Stimulated activated CD8-positive, alpha-beta memory T cell treated with anti-CD3 and anti-CD28 coated beads, Interleukin-7, amount 100 ng/mL, for 4 hours (primary cell): Measurements from ENCODE around the gene SLC3A2.
"Not testable (repeated sequence)": the region's sequence is repeated elsewhere in the genome, so short reads cannot be mapped to it uniquely, and the experiment has no call there.

ENCODE experiments used
- DNase-seq, 2 donors: peaks; one replicate each; pipeline ENCODE4 v3.0.0-alpha.2; 2020; ENCODE audit warnings: low read depth in 2 of 2

Gene SLC3A2

DNA sequence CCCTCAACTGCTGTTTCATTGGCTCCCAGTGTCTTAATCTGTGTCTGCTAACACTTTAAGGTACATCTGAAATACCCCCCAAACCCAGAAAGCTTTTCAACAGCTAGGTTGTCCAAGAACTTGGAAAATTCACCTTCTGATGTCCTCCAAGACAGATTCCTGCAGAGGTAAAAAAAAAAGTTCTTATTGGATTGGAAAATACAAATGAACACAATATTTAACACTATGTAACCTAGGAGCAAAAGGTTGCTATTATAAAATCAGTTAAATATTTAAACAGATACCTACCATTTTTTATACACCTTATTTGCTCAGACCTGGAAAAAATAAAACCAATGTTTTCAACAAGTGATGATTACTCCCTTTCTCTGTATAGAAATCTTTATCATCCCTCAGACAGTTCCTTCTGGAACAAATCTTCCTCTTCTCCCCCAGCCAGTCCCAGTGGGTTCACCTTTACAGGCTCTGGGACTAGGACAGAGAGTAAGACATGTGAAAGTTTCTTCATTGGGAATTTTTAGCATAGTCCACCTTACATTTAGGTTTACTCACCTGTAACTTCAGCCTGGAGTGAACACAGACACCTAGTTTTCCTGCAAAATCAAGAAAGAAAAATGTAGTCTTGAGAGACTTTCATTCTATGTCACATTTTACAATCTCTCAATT lies 28.0 kb upstream of the SLC3A2 start:
- DNase-seq: no peak

DNA sequence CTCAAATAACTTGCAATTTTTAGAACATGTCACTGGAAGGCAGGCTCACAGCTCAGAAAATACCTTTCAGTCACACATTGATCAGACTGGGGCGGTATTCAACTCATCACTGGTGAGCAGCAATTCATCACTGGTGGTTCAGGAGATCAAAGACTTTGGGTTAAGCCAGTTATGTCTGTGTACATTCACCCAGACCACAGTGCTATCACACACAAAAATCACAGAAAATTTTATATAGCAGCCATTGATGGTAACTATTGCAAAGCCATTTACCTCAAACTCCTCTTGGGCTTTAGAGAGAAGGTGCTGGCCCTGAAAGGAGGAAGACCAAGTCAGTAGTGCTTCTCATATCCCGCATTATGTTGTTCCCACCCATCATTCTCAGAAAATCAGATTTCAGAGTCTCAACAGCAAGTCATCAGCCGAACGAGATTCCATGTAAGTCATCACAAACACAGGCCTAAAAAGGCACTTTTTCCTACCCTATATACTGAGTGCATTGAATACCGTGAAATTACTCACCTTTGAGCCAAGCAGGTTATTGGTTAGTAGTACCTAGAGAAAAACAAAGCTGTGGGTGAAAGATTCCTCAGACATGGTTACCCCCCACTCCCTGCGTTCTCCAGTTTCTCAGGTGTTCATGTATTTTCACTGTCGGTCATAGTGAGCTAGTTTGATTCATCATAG lies 27.3 kb upstream of the SLC3A2 start:
- no peak for DNase-seq

DNA sequence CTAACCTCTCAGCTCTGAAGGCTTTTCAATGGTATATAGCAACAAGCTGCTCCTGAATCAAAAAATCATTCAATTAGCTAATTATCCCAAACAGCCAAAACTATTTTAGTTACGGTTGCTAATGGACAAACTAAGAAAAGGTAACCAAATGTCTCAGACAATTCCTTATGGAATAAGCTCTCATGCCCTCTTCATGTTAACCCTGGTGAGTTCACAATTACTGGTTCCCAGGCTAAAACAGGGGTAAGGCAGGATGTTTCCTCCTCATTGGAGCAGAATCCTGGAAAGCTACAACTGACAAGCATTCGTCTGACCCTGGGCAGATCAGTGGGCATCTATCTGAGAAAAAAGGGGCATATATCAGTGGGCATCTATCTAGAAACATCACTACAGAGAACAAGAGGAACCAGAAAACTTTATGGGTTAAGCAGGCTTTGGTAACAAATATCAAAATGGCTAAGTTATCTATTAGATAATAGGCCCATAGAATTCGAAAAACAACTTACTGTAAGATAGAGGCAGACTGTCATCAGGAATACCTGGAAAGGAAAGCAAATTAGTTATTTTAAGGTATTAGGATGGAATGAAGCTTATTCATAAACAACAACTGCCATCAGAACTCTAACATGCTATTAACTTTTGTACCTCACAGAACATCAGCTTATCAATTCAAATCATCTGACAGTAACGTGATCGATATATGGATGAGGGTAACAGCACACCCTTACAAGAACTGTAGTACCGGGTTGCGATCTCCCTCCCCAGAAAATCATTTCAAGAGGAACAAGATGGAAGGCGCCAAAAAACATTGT lies 26.5 kb upstream of the SLC3A2 start:
- no peak for DNase-seq

DNA sequence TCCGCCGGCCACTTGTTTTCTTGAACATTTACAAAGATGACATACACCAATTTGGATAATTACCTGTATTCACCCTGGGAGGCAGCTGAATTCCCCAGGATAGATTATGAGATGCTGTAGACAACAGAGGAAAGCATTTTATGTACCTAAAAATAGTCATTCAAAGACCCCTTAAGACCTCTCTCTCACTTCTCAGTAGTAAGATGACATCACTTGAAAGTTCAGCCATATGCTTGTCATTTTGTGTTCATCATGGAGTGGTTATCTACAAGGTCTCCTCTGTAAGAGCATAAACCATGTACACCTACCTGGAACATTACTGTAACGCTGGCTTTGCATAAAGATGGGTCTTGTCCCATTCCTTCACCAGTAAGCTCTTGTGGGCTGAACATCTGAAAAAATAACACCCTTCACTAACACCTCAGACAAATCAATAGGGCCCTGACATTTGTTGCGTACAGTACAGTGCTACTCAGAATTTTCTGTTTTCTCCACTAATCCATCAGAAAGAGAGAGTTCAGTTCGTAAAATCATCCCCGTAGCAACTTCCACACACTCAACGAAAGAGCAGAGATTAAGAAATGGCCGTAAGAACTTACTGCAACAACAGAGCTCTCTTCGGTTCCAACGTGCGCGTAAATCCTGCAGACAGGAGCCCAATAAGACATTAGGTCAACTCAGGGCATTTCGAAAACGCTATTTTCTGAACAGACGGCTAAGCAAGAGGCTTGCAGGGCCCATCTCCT lies 25.7 kb upstream of the SLC3A2 start:
- DNase-seq: no peak

DNA sequence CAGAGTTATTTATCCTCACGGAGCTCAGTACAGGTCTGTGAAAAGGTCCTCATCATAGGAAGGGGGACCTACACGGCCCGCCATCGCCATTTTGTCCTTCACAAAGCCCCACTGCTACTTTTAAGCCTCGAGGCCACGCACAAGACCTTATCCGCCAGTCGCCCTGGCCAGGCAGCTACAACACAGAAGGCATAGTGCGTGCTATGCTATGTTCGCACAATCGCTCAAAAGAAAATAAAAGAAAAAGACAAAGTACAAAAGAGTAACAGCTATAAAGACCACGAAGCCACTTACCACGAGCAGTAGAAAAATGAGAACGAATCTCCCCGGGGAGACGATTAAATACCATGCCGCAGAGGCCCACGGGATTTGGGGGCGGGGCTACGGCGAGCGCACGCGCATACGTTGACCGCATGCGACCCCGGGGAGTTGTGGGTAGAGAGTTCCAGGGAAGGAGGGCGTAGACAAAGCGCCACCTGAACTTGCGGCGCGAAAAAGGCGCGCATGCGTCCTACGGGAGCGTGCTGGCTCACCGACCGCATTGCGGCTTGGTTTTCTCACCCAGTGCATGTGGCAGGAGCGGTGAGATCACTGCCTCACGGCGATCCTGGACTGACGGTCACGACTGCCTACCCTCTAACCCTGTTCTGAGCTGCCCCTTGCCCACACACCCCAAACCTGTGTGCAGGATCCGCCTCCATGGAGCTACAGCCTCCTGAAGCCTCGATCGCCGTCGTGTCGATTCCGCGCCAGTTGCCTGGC lies 24.9 kb upstream of the SLC3A2 start:
- DNase-seq: peak; percentile 97

DNA sequence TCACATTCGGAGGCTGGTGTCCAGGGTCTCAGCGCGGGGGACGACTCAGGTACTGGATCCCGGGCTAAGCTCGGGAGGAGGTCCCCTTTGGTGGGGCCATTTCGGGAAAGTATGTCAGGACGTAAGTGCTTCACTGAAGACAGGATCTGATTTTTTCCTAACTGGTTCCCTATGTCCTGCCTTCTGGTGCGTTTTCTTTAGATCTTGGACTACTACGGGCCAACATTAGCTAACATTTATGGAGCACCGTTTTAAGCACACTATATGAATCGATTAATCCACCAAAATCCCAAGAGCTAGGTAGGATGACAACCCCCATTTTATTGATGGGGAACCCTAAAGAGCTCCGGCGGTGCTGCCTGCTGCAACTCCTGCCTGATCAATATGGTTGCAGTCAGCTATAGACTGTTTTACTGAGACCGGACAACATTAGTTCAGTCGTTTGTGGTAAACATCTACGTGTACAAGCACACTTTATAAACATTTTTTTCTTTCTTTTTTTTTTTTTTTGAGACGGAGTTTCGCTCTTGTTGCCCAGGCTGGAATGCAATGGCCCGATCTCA lies 24.3 kb upstream of the SLC3A2 start:
- no peak for DNase-seq

DNA sequence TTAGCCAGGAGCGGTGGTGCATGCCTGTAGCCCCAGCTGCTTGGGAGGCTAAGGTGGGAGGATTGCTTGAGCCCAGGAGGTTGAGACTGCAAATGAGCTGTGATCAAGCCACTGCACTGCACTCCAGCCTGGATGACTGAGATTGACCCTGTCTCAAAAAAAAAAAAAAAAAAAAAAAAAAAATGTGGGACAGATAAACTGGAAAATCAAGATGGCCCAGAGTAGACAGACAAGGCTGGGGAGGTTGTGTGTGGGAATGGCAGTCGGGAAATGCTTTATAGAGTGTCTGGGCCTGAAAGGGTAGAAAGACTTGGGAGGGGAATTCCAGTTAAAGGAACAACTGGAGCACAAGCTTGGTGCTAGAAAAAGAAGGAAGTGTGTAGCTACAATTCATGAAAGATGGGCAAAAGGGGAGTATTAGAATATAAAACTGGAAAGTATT lies 23.1 kb upstream of the SLC3A2 start:
- no peak for DNase-seq

DNA sequence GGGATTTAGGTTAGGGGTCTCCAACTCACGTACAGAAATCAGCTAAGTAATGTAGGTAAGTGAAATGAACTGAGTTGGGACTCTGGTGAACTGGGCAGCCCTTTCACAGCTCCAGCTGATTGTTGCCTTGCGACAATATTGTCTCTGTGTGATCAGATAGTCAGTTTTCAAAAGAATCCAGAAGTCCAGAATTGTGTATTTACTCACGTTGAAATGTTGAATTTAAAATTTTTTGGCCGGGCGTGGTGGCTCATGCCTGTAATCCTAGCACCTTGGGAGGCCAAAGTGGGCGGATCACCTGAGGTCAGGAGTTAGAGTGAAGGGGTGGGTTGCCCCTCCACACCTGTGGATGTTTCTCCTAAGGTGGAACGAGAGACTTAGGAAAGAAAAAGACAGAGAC lies 22.5 kb upstream of the SLC3A2 start:
- DNase-seq: no peak

DNA sequence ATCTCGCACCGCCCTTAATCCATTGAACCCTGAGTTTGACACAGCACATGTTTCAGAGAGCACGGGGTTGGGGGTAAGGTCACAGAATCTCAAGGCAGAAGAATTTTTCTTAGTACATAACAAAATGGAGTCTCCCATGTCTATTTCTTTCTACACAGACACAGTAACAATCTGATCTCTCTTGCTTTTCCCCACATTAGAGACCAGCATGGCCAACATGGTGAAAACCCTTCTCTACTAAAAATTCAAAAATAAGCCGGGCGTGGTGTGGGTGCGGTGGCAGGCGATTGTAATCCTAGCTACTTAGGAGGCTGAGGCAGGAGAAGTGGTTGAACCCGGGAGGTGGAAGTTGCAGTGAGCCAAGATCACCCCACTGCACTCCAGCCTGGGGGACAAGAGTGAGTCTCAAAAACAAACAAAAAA lies 21.4 kb upstream of the SLC3A2 start:
- DNase-seq: not testable (repeated sequence)

DNA sequence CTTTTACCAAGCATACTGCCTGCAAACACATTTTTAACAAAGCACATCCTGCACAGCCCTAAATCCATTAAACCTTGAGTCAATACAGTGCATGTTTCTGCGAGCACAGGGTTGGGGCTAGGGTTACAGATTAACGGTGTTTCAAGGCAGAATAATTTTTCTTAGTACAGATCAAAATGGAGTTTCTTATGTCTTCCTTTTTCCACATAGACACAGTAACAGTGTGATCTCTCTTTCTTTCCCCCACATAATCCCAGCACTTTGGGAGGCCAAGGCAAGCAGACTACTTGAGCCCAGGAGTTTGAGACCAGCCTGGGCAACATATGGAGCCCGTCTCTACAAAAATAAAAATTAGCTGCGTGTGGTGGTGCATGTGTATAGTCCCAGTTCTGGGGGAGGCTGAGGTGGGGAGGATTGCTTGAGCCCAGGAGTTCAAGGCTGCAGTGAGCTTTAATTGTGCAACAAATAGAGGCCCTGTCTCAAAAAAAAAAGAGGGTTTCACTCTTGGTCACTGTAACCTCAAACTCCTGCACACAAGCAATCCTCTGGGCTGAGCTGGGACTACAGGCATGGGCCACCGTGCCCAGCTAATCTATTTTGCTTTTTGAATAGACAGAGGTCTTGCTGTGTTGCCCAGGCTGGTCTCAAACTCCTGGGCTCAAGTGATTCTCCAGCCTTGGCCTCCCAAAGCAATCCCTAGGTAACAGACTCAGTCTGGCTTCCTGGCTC lies 19.7 kb upstream of the SLC3A2 start:
- no peak for DNase-seq

DNA sequence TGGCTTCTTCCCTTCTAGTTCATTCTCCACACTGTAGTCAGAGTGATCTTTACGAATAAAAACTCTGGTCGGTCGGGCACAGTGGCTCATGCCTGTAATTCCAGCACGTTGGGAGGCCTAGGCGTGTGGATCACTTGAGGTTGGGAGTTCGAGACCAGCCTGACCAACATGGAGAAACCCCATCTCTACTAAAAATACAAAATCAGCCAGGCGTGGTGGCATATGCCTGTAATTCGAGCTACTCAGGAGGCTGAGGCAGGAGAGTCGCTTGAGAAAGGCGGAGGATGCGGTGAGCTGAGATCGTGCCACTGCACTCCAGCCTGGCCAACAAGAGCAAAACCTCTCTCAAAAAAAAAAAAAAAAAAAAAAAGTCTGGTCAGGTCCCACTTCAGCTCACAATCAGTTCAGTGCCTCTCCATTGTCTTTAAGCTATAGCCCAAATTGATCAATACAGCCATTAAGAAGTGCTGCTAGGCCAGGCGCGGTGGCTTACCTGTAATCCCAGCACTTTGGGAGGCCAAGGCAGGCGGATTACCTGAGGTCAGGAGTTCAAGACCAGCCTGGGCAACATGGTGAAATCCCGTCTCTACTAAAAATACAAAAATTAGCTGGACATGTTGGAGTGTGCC lies 19.0 kb upstream of the SLC3A2 start:
- not testable (repeated sequence) for DNase-seq

DNA sequence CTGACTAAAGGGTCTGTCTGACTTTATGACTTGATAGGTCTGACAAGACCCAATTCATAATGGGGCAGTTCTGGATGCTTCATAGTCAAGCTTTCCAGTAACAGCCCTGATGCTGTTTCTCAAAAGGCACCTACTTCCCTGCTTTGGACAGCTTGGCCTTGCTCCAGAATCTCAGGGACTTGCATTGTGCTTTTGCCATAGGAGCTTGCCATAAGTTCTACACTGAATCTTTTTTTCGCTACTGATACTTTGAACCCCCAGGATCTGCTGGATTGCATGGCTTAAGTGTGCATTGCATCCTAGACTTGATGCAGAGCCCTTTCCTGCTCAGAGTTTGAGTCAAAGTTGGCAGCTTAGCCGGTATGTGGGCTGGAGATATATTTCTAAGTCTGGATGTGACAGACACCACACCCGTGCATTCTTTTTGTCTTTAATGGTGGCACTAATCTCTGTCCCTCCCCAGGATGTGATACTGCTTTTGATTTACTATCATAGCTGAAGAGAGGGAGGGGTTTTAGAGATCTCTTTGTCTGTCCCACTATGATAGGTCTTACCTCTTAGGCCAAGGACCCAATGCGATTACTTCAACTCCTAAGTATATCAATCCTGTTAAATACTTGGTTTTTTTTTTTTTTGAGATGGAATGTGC lies 16.9 kb upstream of the SLC3A2 start:
- no peak for DNase-seq

DNA sequence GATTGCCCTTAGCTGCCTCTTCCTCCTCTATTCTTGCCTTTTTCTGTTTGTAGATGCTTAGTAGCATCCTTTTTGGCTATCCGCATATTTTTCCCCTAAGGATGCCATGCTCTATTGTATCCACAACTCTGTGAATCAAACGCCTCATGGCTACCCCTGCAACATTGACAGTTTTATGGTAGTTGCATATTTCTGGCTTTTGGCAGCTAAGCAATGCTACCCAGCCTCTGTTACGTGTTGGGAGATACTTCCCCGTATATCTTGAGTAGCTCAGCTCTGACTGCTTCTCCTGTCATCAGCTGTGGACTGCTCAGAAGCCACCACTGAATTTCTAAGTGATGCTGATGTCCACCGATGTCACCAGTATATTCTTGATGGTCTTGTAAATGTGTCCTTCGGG lies 15.1 kb upstream of the SLC3A2 start:
- DNase-seq: no peak

DNA sequence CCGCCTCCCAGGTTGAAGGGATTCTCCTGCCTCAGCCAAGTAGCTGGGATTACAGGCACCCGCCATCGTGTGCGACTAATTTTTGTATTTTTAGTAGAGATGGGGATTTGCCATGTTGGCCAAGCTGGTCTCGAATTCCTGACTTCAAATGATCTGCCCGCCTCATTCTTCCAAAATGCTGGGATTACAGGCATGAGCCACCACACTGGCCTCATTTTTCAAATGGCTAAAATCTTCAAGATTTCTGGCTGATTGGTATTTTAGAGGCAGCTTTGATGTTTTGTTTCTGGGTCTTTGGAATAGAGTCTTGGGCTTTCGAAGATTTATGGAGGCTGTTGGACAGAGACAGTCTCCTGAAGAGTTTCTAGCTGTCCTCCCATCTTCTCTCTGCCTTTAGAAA lies 5.8 kb upstream of the SLC3A2 start:
- no peak for DNase-seq

DNA sequence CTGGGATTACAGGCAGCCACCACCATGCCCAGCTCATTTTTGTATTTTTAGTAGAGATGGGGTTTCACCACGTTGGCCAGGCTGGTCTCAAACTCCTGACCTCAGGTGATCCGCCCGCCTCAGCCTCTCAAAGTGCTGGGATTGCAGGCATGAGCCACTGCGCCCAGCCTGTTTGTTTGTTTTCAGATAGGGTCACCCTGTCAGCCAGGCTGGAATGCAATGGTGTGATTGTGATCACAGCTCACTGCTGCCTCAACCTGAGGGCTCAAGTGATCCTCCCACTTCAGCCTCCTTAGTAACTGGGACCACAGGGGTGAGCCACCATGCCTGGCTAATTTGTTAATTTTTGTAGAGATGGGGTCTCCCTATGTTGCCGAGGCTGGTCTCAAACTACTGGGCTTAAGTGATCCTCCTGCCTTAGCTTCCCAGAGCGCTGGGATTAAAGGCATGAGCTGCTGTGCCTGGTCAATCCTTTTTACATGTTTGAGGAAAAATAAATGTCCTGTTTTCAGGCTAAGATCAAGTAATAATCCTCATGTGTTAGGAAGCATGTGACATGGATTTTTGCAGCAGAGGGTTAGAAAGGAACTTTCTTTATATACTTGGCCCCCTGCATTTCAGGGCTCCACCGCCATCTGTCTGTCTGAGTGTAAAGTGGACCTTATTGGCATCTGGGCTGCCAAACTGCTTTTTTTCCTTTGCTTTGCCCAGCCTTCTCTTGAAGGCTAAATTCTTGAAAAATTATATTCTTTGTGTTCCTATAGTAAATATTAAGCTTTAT lies 4.8 kb upstream of the SLC3A2 start:
- no peak for DNase-seq

DNA sequence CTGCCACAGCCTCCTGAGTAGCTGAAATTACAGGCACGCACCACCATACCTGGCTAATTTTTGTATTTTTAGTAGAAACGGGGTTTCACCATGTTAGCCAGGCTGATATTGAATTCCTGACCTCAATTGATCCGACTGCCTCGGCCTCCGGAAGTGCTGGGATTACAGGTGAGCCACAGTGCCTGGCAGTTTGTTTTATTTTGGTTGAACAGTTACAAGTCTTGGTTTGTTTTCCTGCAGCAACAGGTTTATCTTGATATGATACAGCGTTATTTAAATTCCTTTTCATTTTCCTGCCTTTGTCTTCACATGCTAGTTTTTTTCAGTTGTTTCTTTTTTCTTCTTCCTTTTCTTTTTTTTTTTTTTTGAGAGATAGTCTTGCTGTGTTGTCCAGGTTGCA lies 4.0 kb upstream of the SLC3A2 start:
- DNase-seq: no peak

DNA sequence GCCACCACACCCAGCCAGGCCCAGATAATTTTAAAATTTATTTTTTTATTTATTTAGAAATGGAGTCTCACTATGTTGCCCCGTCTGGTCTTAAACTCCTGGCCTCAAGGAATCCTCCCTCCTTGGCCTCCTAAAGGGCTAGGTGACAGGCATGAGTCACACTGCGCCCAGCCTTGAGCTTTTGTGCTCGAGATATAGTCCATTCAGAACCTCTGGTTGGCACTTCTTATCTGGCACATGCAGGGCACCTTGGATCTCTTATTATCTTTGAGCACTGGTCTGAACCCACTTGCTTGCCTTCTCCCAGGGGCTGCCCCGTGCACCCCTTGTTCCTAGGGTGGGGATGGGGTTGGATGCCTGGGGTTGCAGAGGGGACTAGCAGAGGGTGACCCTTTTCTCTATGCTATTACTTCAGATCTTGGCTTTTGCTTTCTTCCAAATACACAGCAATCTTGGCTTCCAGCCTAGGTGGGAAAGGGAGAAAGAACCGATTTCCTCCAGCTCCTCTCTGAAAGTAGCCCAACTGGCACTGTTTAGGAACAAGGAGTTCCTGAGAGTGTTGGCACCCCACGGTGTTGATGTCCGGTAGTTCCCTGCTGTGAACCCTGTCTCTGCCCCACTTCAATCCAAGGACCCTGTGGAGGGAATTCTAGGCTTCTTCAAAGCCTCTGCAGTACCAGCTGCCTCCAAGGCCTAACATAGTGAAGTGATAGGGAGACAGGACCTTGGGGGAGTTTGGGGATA lies 1.3 kb upstream of the SLC3A2 start:
- no peak for DNase-seq
